ENCODE data around the gene MTERF2. TPM values are rescaled to one million over a fixed set of nuclear protein-coding genes. Genes with fewer than 3 reads are reported as not detected.

Gene MTERF2
- total and polyA plus RNA-seq, 2 of the 13 experiments (the other 11 are each of a cell fraction or from before 2014, with no cell fraction given), result 8.0 to 11.6 TPM

DNA sequence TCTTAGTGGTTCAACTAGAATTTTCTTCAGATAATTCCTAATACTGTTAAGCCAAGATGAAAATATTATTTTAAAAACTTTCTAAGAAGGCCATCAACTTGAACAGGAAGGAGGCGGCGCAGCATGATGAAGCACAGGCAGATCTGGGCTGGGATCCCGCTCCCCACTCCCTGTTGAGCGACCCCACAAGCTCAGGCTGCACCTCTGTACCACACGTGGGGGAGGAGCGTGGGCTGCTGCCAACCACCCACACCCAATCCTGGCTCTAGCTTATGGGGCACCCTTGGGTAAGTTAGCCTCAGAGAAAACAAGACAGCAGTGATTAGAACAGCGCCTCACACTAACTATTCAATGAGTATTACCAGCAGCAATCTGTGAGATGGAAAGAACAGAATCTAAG lies 6.0 kb downstream of the MTERF2 start (continued):
- TF ChIP-seq, protein P1, sequence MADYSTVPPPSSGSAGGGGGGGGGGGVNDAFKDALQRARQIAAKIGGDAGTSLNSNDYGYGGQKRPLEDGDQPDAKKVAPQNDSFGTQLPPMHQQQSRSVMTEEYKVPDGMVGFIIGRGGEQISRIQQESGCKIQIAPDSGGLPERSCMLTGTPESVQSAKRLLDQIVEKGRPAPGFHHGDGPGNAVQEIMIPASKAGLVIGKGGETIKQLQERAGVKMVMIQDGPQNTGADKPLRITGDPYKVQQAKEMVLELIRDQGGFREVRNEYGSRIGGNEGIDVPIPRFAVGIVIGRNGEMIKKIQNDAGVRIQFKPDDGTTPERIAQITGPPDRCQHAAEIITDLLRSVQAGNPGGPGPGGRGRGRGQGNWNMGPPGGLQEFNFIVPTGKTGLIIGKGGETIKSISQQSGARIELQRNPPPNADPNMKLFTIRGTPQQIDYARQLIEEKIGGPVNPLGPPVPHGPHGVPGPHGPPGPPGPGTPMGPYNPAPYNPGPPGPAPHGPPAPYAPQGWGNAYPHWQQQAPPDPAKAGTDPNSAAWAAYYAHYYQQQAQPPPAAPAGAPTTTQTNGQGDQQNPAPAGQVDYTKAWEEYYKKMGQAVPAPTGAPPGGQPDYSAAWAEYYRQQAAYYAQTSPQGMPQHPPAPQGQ (CRISPR knock-in tag; IDR thresholded peaks at IDR 0.05; ENCODE audit: borderline replicate concordance), result no peak
- no peak for TF ChIP-seq MEF2D (CRISPR knock-in tag; IDR thresholded peaks at IDR 0.05)

DNA sequence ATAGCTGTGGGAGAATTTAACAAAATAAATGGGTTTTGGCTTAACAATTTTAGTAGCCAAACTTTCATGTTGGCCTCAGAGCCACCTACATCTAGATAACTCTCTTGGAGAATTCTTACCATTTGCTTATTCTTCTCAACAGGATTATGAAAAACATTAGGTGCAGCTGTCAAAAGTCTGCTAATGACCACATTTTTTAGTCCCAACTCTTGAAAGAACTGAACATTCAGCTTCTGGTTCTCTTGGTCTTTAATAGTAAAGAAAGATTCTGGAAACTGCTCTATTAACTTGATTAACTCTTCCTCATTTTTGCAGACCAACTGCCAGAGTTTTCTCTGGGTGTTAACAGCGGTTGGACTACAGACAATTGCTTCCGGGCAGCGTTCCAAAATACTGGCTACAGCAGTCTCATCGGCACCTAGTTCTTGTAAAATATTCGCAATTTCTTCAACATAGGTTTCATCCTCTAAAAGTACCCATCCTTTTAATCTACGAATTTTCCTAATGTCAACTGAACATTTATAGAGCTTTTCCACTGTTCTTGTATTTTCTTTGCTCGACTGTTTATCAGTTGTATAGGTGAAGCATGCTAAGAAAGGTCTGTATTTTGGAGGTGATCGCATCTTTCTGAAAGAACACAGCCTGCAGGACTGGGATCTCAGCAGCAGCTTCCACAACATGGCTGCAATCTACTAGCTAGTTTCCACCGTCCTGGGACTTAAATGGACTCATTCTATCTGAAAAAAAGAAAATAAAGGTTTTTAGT lies 8.7 kb downstream of the MTERF2 start:
- POLR2A ChIA-PET, result interaction anchor here (3.7 to 5.5 kb wide), 2 partner anchors 8 to 22 kb away, joined by 33 to 50 read pairs; partner anchors contain the start of genes MTERF2 and TMEM263
- WGBS (ENCODE audit: low lambda C conversion rate), result 55% methylated on average over 9 of the region's 9 CpGs

More for the DNA sequence above, 8.7 kb downstream of the MTERF2 start:
- CTCF ChIA-PET (ENCODE audit: low intra/inter-chr PET ratio, low total read pairs), result no interaction called here
- no TSS peak for BruUV-seq (replicated peaks)
- H3K4me3 ChIP-seq (replicated peaks in 1 of 3; ENCODE audit: insufficient read depth in 1 of 3, low read depth in 2 of 3, low read length in 3 of 3), result no peak overlapping the region
- H3K79me2 ChIP-seq (ENCODE audit: insufficient read depth, low read length), result no peaks in the 10 kb centered on the region
- intact Hi-C loops (cut with micrococcal nuclease; ENCODE audit: unreplicated experiment) (loop anchor here (1.0 kb wide), 1 partner anchor 8 kb away; no protein-coding TSS in a partner anchor), in situ Hi-C loops (cut with HindIII; ENCODE audit: extremely low pct_ligation_motif_present, low pct_unique_long_range_greater_than_20kb) (no loop called here)
- no peak for ATAC-seq
- no peaks in the 10 kb centered on the region for H3K27me3 ChIP-seq (ENCODE audit: control insufficient read depth in 1 of 2, insufficient read depth in 2 of 2, low read length in 2 of 2)
- H3K27ac ChIP-seq (ENCODE audit: extremely low read length, insufficient read depth, low read length), result peak overlapping the region; percentile 50
- TF ChIP-seq NR2F6 (IDR thresholded peaks at IDR 0.05) (no peak), NR2F6 (CRISPR knock-in tag; IDR thresholded peaks at IDR 0.05) (no peak), PRMT3 (CRISPR knock-in tag; IDR thresholded peaks at IDR 0.05; ENCODE audit: borderline replicate concordance, low read depth) (no peak), ZNF34 (CRISPR knock-in tag; IDR thresholded peaks at IDR 0.05; ENCODE audit: borderline replicate concordance) (no peak), SOX5 (CRISPR knock-in tag; IDR thresholded peaks at IDR 0.05; ENCODE audit: borderline replicate concordance) (no peak), SOX13 (IDR thresholded peaks at IDR 0.05) (no peak), SOX13 (CRISPR knock-in tag; conservative IDR thresholded peaks at IDR 0.05 in 1 of 2, IDR thresholded peaks at IDR 0.05 in 1 of 2) (no peak), SMARCE1 (IDR thresholded peaks at IDR 0.05; ENCODE audit: borderline replicate concordance) (no peak), TAF15 (IDR thresholded peaks at IDR 0.05; ENCODE audit: low read depth, low read length, poor library complexity, severe bottlenecking) (no peak), FOXA1 (IDR thresholded peaks at IDR 0.05) (no peak), FOXA1 (CRISPR knock-in tag; IDR thresholded peaks at IDR 0.05) (no peak)
- TF ChIP-seq, protein P2, sequence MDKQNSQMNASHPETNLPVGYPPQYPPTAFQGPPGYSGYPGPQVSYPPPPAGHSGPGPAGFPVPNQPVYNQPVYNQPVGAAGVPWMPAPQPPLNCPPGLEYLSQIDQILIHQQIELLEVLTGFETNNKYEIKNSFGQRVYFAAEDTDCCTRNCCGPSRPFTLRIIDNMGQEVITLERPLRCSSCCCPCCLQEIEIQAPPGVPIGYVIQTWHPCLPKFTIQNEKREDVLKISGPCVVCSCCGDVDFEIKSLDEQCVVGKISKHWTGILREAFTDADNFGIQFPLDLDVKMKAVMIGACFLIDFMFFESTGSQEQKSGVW (CRISPR knock-in tag; IDR thresholded peaks at IDR 0.05; ENCODE audit: borderline replicate concordance), result no peak
- TF ChIP-seq, protein P3, sequence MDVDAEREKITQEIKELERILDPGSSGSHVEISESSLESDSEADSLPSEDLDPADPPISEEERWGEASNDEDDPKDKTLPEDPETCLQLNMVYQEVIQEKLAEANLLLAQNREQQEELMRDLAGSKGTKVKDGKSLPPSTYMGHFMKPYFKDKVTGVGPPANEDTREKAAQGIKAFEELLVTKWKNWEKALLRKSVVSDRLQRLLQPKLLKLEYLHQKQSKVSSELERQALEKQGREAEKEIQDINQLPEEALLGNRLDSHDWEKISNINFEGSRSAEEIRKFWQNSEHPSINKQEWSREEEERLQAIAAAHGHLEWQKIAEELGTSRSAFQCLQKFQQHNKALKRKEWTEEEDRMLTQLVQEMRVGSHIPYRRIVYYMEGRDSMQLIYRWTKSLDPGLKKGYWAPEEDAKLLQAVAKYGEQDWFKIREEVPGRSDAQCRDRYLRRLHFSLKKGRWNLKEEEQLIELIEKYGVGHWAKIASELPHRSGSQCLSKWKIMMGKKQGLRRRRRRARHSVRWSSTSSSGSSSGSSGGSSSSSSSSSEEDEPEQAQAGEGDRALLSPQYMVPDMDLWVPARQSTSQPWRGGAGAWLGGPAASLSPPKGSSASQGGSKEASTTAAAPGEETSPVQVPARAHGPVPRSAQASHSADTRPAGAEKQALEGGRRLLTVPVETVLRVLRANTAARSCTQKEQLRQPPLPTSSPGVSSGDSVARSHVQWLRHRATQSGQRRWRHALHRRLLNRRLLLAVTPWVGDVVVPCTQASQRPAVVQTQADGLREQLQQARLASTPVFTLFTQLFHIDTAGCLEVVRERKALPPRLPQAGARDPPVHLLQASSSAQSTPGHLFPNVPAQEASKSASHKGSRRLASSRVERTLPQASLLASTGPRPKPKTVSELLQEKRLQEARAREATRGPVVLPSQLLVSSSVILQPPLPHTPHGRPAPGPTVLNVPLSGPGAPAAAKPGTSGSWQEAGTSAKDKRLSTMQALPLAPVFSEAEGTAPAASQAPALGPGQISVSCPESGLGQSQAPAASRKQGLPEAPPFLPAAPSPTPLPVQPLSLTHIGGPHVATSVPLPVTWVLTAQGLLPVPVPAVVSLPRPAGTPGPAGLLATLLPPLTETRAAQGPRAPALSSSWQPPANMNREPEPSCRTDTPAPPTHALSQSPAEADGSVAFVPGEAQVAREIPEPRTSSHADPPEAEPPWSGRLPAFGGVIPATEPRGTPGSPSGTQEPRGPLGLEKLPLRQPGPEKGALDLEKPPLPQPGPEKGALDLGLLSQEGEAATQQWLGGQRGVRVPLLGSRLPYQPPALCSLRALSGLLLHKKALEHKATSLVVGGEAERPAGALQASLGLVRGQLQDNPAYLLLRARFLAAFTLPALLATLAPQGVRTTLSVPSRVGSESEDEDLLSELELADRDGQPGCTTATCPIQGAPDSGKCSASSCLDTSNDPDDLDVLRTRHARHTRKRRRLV (CRISPR knock-in tag; IDR thresholded peaks at IDR 0.05), result no peak
- 0 out of 2 replicates have a peak overlapping the region, but pooled peaks have one; percentile 30 for H3K4me2 ChIP-seq (ENCODE audit: low read depth, low read length)
- H3K36me3 ChIP-seq (replicated peaks in 1 of 2; ENCODE audit: control insufficient read depth in 1 of 2, insufficient read depth in 2 of 2, low read length in 2 of 2), result no peaks in the 10 kb centered on the region
- H3K9me3 ChIP-seq (ENCODE audit: low read length), result no peaks in the 10 kb centered on the region
- H4K20me1 ChIP-seq (ENCODE audit: insufficient read depth, low read length), result peaks cover 3% of the 10 kb centered on the region; the same call in 1 of the 2 replicates
- peaks cover 64% of the 10 kb centered on the region for H3K4me1 ChIP-seq (ENCODE audit: insufficient read depth, low read length)
- peak; percentile 31 for DNase-seq (ENCODE audit: low spot score)
- H2AFZ ChIP-seq (ENCODE audit: low read length), result no peak overlapping the region
- H3K9ac ChIP-seq (ENCODE audit: insufficient read depth, low read depth, low read length), result no peak overlapping the region
- FAIRE-seq, result peak; percentile 53
